PFSK-1 (cell line): ENCODE measurements around the gene NYAP1.

ENCODE experiments used
- FOXP2 ChIP-seq: optimal IDR thresholded peaks from 2 replicates; pipeline ENCODE3; 2011; ENCODE audit warnings: borderline replicate concordance, control low read depth, inconsistent platforms; ENCODE audit not compliant: insufficient read depth; ENCODE audit errors: extremely low read length, extremely low read depth
- POLR2AphosphoS5 ChIP-seq: IDR thresholded peaks from 2 replicates; pipeline ENCODE4 v1.6.1; 2012; ENCODE audit warnings: low read depth, mild to moderate bottlenecking, control low read depth, low read length, moderate library complexity
- SIN3A ChIP-seq: IDR thresholded peaks from 2 replicates; pipeline ENCODE4 v1.6.1; 2012; ENCODE audit warnings: mild to moderate bottlenecking, low read length, moderate library complexity, borderline replicate concordance; ENCODE audit not compliant: insufficient read depth
- TAF1 ChIP-seq: IDR thresholded peaks from 2 replicates; pipeline ENCODE4 v1.6.1; 2012; ENCODE audit warnings: low read length, control low read depth, borderline replicate concordance; ENCODE audit not compliant: insufficient read depth
- TF ChIP-seq, protein P1 (sequence below), 2 experiments: IDR thresholded peaks; 2 replicates each; pipeline versions ENCODE4 v1.6.1 to v1.8.0; 2011 to 2012; ENCODE audit warnings: low read depth in 2 of 2, low read length in 2 of 2, control low read depth in 1 of 2, inconsistent platforms in 1 of 2, mild to moderate bottlenecking in 1 of 2, moderate library complexity in 1 of 2; ENCODE audit not compliant: insufficient read depth in 1 of 2

NYAP1 gene

DNA sequence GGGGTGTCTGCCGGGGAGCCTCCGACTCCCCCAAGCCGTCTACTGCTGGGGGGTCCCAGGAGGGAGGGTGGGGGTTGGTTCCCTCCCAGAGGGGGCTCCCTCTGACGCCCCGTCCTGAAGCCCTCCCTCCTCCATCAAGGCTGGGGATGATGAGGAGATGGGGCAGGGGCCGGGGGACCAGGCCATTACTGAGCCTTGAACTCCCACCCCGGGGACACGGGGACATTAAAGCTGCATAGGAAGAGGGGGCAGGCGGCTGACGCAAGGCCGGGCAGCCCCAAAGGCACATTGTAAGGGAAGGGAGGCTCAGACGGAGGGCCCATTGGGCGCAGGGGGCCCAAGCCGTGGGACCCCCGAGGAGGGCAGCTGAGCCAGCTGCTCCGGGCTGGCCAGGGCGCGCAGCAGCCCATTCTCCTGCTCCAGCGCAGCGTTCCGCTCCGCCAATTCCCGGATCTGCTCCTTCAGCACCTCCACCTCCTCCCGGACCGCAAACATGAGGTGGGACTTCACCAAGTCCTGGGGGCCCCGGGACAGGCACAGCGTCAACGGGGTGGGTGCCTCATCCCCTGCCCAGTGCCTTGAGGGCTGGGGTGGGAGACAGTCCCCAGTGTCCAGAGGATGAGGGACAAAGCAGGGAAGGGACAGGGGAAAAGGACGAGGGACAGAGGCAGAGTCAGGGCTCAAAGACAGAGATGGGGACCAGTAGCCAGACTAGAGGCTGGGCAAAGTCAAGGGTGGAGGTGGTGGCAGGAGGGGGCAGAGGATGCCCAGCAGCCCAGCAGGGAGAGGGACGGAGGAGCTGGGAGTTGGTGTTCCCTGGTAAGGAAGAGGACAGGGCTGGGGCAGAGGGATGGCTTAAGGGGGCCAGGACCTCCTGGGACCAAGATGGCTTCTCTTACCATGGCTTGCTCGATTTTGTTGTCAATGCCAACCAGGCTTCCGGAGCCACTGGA is 16.8 kb upstream of the NYAP1 start:
- no peak for TF ChIP-seq SIN3A
- TF ChIP-seq, protein P1, sequence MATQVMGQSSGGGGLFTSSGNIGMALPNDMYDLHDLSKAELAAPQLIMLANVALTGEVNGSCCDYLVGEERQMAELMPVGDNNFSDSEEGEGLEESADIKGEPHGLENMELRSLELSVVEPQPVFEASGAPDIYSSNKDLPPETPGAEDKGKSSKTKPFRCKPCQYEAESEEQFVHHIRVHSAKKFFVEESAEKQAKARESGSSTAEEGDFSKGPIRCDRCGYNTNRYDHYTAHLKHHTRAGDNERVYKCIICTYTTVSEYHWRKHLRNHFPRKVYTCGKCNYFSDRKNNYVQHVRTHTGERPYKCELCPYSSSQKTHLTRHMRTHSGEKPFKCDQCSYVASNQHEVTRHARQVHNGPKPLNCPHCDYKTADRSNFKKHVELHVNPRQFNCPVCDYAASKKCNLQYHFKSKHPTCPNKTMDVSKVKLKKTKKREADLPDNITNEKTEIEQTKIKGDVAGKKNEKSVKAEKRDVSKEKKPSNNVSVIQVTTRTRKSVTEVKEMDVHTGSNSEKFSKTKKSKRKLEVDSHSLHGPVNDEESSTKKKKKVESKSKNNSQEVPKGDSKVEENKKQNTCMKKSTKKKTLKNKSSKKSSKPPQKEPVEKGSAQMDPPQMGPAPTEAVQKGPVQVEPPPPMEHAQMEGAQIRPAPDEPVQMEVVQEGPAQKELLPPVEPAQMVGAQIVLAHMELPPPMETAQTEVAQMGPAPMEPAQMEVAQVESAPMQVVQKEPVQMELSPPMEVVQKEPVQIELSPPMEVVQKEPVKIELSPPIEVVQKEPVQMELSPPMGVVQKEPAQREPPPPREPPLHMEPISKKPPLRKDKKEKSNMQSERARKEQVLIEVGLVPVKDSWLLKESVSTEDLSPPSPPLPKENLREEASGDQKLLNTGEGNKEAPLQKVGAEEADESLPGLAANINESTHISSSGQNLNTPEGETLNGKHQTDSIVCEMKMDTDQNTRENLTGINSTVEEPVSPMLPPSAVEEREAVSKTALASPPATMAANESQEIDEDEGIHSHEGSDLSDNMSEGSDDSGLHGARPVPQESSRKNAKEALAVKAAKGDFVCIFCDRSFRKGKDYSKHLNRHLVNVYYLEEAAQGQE (IDR thresholded peaks at IDR 0.05; ENCODE audit: insufficient read depth in 1 of 2, low read depth in 2 of 2, low read length in 2 of 2), result no peak
- no peak for TF ChIP-seq FOXP2
- TF ChIP-seq TAF1, result no peak
- TF ChIP-seq POLR2AphosphoS5, result no peak

DNA sequence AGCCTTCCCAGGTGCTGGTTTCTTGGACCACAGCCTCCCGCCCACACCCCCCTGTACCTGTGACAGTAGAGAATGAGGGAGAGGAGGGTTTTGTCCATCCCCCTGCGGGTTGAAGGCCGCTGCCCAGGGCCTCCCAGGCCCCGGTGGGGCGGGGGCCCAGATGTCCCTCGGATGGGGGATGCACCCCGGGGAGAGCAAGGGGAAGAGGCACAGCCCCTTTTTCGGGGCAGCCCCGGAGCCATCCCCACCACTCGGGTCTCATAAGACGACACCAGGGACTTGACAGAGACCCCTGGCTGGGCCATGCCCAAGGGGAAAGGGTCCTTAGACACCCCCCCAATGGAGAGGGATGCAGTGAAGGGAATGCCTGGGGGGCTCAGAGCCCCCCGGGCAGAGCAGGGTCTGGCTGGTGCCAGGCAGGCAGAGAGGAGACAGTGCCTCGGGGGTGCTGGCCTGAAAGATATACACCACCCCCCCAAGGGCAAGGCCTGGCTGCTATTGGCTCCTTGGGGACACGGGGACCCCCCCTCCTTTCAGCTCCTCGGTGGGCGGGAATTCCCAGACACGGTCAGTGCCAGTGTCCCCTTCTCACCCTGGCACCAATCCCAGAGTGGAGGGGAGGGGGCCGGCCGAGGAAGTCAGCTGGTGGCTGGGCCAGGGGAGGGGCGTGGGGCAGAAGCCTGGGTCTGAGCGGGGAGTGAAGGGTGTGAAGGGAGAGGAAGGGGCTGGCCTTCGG is 15.9 kb upstream of the NYAP1 start:
- TF ChIP-seq POLR2AphosphoS5 (no peak), FOXP2 (no peak), TAF1 (no peak), SIN3A (no peak)
- TF ChIP-seq, protein P1 (IDR thresholded peaks at IDR 0.05; ENCODE audit: insufficient read depth in 1 of 2, low read depth in 2 of 2, low read length in 2 of 2), result no peak

DNA sequence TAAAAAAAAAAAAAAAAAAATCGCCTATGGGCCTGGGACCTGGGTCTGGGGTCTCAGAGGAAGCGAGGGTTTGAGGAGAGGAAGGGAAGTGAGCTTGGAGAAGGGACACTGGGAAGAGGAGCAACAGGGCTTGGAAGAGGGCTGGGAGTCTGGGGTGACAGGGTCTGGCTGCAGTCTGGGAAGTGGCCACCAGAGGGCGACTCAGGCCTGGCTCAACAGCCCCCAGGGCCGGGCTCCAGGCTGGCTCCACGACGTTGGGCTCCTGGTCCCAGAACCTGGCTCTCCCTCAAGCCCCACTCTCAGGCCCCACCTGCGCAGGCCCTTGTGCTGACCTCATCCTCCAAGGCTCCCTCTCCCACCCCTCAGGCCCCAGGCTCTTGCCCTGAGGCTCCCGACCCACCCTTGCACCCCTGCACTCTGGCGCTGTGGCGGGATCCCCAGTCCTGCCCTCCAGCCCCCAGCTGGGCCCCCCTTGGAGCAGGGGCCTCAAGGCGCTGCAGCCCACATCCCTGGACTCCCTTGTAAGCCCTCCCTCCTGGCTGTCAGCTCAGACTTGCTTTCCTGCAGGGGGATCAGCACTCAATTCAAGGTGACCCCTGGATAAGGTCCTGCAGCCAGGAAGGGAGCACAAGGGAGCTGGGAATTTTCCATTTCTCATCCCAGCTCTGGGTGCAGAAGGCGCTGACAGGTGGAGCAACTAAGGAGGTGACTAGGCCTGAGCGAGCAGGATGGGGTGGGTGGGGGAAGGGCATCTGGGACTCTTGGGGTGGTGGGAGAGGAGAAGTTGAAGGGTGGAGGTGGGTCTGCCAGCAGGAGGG is 14.3 kb upstream of the NYAP1 start:
- TF ChIP-seq FOXP2, result no peak
- TF ChIP-seq SIN3A, result no peak
- TF ChIP-seq, protein P1 (IDR thresholded peaks at IDR 0.05; ENCODE audit: insufficient read depth in 1 of 2, low read depth in 2 of 2, low read length in 2 of 2), result no peak
- TF ChIP-seq TAF1, result no peak
- TF ChIP-seq POLR2AphosphoS5, result no peak

DNA sequence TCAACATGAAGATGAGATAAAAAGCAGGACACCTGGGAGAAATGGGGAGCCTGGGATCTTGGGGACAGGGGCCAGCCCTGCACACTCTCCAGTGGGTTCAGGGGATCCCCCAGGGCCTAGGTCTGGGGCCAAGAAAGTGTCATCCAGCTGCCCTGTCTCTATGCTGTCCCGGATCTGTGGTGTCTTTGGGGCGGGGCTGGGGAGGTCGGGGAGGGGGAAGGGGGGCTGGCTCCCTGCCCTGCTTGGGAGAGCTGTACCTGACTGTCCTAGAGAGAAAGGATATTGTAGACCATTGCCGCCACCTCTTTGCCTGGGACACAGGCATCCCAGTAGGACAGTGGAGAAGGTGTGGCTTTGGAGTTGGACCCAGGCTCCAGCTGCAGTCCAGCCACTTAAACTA is 12.7 kb upstream of the NYAP1 start:
- TF ChIP-seq POLR2AphosphoS5 (no peak), SIN3A (no peak), FOXP2 (no peak)
- TF ChIP-seq, protein P1 (IDR thresholded peaks at IDR 0.05; ENCODE audit: insufficient read depth in 1 of 2, low read depth in 2 of 2, low read length in 2 of 2), result no peak
